H1 (cell line): ENCODE measurements around the gene ARL6IP1. TPM values are rescaled to one million over a fixed set of nuclear protein-coding genes. Genes with fewer than 3 reads are reported as not detected.

ENCODE experiments used
- SIN3A ChIP-seq, 2 experiments: IDR thresholded peaks in 1 of 2; conservative IDR thresholded peaks in 1 of 2; 2 replicates each; pipeline ENCODE4 v1.6.1; 2011 to 2012; ENCODE audit warnings: low read length in 2 of 2, improper control_type of control experiment in 1 of 2, low read depth in 1 of 2, mild to moderate bottlenecking in 1 of 2
- polyA plus RNA-seq, 7 experiments: library from polyadenylated mRNA; depleted of rRNA in 3 of 7; stranded (reverse) in 5 of 7; unstranded in 2 of 7; fragments of >200 nt in 5 of 7; fragments of 200-250 nt in 2 of 7; gene quantifications; 1 replicate in 5 of 7; 2 replicates in 1 of 7; 4 replicates in 1 of 7; pipeline versions ENCODE4 v1.2.1 to v1.2.3, GENCODE V29; 2011 to 2013; ENCODE audit warnings: missing spikeins in 2 of 7, mixed read lengths in 2 of 7
- total RNA-seq: library from RNA; stranded (reverse); fragmentation: NEBNext Ultra II Directional; extraction: Animal tissue kit (Norgen Biotek cat#: 25700); gene quantifications from 2 replicates; pipeline ENCODE4 v1.2.1, GENCODE V29; 2021

Gene ARL6IP1
- total and polyA plus RNA-seq, 2 of the 8 experiments (the other 6 are each of a cell fraction or from before 2014, with no cell fraction given): 162 to 170 TPM

DNA sequence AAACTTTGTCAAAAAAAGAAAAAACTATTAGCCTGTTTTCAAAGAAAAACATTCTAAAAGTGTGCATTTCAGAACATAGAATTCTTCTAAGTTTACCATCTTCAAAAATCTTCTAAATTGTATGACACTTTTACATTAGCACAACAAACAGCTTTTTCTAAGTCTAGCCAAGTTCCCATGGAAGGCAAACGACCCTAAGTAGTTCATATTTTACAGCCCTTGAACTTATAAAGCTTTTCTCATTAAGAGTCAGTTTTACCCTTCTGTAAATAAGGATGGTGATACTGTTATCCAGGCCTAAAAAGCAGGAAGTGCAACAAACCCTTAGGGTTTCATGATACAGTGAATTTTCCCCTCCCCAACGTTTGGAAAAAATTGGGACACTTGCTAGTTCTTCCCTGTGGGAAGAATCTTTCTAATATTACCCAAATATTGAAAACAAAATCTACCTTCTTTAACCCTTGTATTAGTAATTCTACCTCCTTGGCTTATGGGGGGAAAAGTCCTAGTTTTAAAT lies 4.0 kb upstream of the ARL6IP1 start (continued):
- TF ChIP-seq SIN3A (conservative IDR thresholded peaks at IDR 0.05 in 1 of 2, IDR thresholded peaks at IDR 0.05 in 1 of 2; ENCODE audit: low read depth in 1 of 2, low read length in 2 of 2): no peak
